PC-9 (cell line): ENCODE measurements around the gene FOXP1.

Source experiments
- EZH2 ChIP-seq: fragments of 200-600 bp; sonication (generic); IDR thresholded peaks from 2 replicates; pipeline ENCODE4 v1.8.0; 2017; ENCODE audit warnings: antibody characterized with exemption, low read depth
- TF ChIP-seq, protein P1 (sequence below): fragments of 200-600 bp; sonication (generic); conservative IDR thresholded peaks from 2 replicates; pipeline ENCODE4 v1.6.1; 2017; ENCODE audit warnings: mixed run types, antibody characterized with exemption, mild to moderate bottlenecking, moderate library complexity

DNA sequence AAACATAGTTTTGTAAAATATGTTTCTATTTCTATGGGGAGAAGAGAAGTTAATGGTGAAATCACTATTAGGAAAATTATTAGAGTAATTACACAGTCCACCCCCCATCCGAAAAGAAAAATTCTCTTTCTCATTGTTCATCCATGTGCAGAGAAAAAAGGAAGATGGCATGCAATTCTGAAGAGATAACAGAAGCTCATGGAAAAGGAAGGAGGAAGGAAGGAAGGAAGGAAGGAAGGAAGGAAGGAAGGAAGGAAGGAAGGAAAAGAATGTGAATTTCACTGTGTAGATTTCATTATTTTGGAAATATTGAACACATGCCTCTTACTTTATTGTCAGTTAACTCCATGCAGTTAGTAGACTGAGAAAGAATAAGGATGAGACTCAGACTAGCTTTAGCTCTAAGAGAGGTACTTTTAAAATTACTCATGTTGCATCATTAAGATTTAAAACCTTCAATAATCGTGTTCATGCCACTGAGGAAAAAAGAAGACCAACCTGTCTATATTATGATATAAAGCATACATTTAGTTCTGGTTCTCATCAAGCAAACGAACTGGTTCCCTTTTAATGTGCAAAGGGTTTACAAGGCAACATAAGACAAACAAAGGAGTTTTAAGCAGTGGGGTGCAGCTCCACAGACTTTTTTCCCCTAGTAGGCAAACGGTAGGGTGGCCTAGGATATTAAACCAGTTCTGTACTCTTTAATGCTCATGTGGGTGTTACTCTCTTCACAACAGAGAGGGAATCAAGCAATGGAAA is 379.6 kb downstream of the FOXP1 start:
- TF ChIP-seq, protein P1, sequence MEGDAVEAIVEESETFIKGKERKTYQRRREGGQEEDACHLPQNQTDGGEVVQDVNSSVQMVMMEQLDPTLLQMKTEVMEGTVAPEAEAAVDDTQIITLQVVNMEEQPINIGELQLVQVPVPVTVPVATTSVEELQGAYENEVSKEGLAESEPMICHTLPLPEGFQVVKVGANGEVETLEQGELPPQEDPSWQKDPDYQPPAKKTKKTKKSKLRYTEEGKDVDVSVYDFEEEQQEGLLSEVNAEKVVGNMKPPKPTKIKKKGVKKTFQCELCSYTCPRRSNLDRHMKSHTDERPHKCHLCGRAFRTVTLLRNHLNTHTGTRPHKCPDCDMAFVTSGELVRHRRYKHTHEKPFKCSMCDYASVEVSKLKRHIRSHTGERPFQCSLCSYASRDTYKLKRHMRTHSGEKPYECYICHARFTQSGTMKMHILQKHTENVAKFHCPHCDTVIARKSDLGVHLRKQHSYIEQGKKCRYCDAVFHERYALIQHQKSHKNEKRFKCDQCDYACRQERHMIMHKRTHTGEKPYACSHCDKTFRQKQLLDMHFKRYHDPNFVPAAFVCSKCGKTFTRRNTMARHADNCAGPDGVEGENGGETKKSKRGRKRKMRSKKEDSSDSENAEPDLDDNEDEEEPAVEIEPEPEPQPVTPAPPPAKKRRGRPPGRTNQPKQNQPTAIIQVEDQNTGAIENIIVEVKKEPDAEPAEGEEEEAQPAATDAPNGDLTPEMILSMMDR: no peak
- no peak for TF ChIP-seq EZH2
